ENCODE measurements around the gene PTPN5. TPM values are rescaled to one million over a fixed set of nuclear protein-coding genes. Genes with fewer than 3 reads are reported as not detected.

Gene PTPN5
- total RNA-seq, 1 experiment from 2014 or later, result not detected

DNA sequence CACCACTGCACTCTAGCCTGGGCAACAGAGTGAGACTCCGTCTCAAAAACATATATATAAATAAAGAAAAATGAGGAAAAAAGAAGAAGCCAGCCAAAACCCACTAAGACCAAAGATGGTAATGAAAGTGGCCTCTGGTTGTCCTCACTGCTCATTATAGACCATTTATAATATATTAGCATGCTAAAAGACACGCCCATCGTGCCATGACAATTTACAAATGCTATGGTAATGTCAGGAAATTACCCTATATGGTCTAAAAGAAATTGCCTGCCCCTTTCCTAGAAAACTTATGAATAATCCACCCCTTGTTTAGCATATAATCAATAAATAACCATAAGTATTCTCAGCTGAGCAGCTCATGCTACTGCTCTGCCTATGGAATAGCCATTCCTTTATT lies 109.1 kb downstream of the PTPN5 start:
- DNase-seq (ENCODE audit: low read depth), result no peak

DNA sequence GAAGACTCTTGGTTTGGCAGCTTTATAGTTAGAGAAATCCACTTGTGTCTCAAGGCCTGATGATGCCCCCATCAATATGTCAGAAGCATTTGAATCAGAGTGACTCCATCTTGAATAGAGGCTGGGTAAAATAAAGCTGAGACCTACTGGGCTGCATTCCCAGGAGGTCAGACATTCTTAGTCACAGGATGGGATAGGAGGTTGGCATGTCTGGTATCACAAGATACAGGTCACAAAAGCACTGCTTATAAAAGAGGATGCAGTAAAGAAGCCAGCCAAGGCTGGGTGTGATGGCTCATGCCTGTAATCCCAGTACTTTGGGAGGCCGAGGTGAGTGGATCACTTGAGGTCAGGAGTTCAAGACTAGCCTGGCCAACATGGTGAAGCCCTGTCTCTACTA lies 109.6 kb downstream of the PTPN5 start:
- peak; percentile 71 for DNase-seq (ENCODE audit: low read depth)

Other genes with a start within 250 kb of the PTPN5 start
- 46.7 and 124 TPM in 2 replicates for gene UEVLD, start 203.1 kb downstream of the PTPN5 start, total RNA-seq (2014; rRNA removed; shearing (Covaris generic))
- gene MISFA, start 192.0 kb downstream of the PTPN5 start, total RNA-seq (2014; rRNA removed; shearing (Covaris generic)), result not detected in 2 replicates
- gene SPTY2D1, start 157.5 kb downstream of the PTPN5 start, total RNA-seq (2014; rRNA removed; shearing (Covaris generic)), result 14.5 and 29.3 TPM in 2 replicates
- gene TMEM86A, start 93.0 kb downstream of the PTPN5 start, total RNA-seq (2014; rRNA removed; shearing (Covaris generic)), result 0.94 and 1.1 TPM in 2 replicates
- gene IGSF22, start 65.6 kb downstream of the PTPN5 start, total RNA-seq (2014; rRNA removed; shearing (Covaris generic)), result not detected in 2 replicates
- gene MRGPRX1, start 147.6 kb upstream of the PTPN5 start, total RNA-seq (2014; rRNA removed; shearing (Covaris generic)), result not detected in 2 replicates